T-helper 2 cell treated with Interferon-gamma antibody and Interleukin-4, amounts not matched to agents 5 μg/mL and 100 μg/mL, for 36 hours (primary cell): ENCODE data around the gene DDOST.
A peak's percentile ranks its signal among the peaks of the same experiment; 100 is the strongest.

Experiments used
- DNase-seq: peaks from one replicate; pipeline ENCODE4 v3.0.0; 2021; ENCODE audit warnings: low spot score
- H3K27ac Mint-ChIP-seq: one replicate; pipeline ENCODE4 v1.8.0; 2021; ENCODE audit warnings: mild to moderate bottlenecking, mixed read lengths
- H3K27me3 Mint-ChIP-seq: one replicate; pipeline ENCODE4 v1.8.0; 2021; ENCODE audit warnings: low read depth, mixed read lengths
- H3K36me3 Mint-ChIP-seq: one replicate; pipeline ENCODE4 v1.8.0; 2021; ENCODE audit warnings: low read depth, mixed read lengths
- H3K4me1 Mint-ChIP-seq: one replicate; pipeline ENCODE4 v1.8.0; 2021; ENCODE audit warnings: low read depth, mixed read lengths
- H3K4me3 Mint-ChIP-seq: one replicate; pipeline ENCODE4 v1.8.0; 2022; ENCODE audit warnings: mild to moderate bottlenecking, moderate library complexity, mixed read lengths
- H3K9me3 Mint-ChIP-seq: one replicate; pipeline ENCODE4 v1.8.0; 2021; ENCODE audit warnings: mixed read lengths

The DDOST gene

GRCh38 chr1:20699558-20699957 is 38.4 kb upstream of the DDOST start:
- no peaks in the 10 kb centered on the region for H3K36me3 Mint-ChIP-seq
- no peak overlapping the region for H3K4me3 Mint-ChIP-seq
- peaks cover 8% of the 10 kb centered on the region for H3K27me3 Mint-ChIP-seq
- H3K9me3 Mint-ChIP-seq: no peaks in the 10 kb centered on the region
- H3K27ac Mint-ChIP-seq: no peak overlapping the region
- peaks cover 7% of the 10 kb centered on the region for H3K4me1 Mint-ChIP-seq
- DNase-seq: no peak

GRCh38 chr1:20698195-20698910 is 37.2 kb upstream of the DDOST start:
- no peak overlapping the region for H3K27ac Mint-ChIP-seq
- no peak for DNase-seq
- H3K36me3 Mint-ChIP-seq: no peaks in the 10 kb centered on the region
- no peaks in the 10 kb centered on the region for H3K9me3 Mint-ChIP-seq
- peaks cover 7% of the 10 kb centered on the region for H3K4me1 Mint-ChIP-seq
- H3K4me3 Mint-ChIP-seq: no peak overlapping the region
- peaks cover 16% of the 10 kb centered on the region for H3K27me3 Mint-ChIP-seq

- Mint-ChIP-seq H3K27ac (no peak overlapping the region), H3K36me3 (no peaks in the 10 kb centered on the region), H3K27me3 (peaks cover 16% of the 10 kb centered on the region), H3K9me3 (no peaks in the 10 kb centered on the region), H3K4me1 (peaks cover 7% of the 10 kb centered on the region), H3K4me3 (no peak overlapping the region)
- no peak for DNase-seq
Measured at GRCh38 chr1:20697563-20697962, 36.4 kb upstream of the DDOST start.

GRCh38 chr1:20696397-20697333 is 35.5 kb upstream of the DDOST start:
- H3K27ac Mint-ChIP-seq: no peak overlapping the region
- H3K36me3 Mint-ChIP-seq: no peaks in the 10 kb centered on the region
- DNase-seq: peak; percentile 61
- peak overlapping the region; percentile 87 for H3K4me3 Mint-ChIP-seq
- H3K9me3 Mint-ChIP-seq: no peaks in the 10 kb centered on the region
- H3K4me1 Mint-ChIP-seq: peaks cover 7% of the 10 kb centered on the region
- peaks cover 20% of the 10 kb centered on the region for H3K27me3 Mint-ChIP-seq

GRCh38 chr1:20695515-20695914 is 34.3 kb upstream of the DDOST start:
- Mint-ChIP-seq H3K36me3 (no peaks in the 10 kb centered on the region), H3K27me3 (peaks cover 20% of the 10 kb centered on the region), H3K4me1 (peaks cover 7% of the 10 kb centered on the region), H3K9me3 (no peaks in the 10 kb centered on the region), H3K27ac (no peak overlapping the region), H3K4me3 (no peak overlapping the region)
- DNase-seq: no peak

- Mint-ChIP-seq H3K4me3 (no peak overlapping the region), H3K4me1 (peaks cover 7% of the 10 kb centered on the region), H3K27me3 (peaks cover 20% of the 10 kb centered on the region), H3K9me3 (no peaks in the 10 kb centered on the region), H3K27ac (no peak overlapping the region), H3K36me3 (no peaks in the 10 kb centered on the region)
- DNase-seq: no peak
Measured at GRCh38 chr1:20693623-20694022, 32.5 kb upstream of the DDOST start.

- Mint-ChIP-seq H3K9me3 (no peaks in the 10 kb centered on the region), H3K4me1 (peaks cover 5% of the 10 kb centered on the region), H3K27me3 (peaks cover 23% of the 10 kb centered on the region), H3K36me3 (no peaks in the 10 kb centered on the region), H3K27ac (peak overlapping the region; percentile 4), H3K4me3 (no peak overlapping the region)
- DNase-seq: no peak
Measured at GRCh38 chr1:20691872-20692271, 30.7 kb upstream of the DDOST start.

GRCh38 chr1:20689645-20690056 is 28.5 kb upstream of the DDOST start:
- Mint-ChIP-seq H3K9me3 (no peaks in the 10 kb centered on the region), H3K27me3 (peaks cover 22% of the 10 kb centered on the region), H3K36me3 (no peaks in the 10 kb centered on the region), H3K4me3 (no peak overlapping the region), H3K4me1 (no peaks in the 10 kb centered on the region), H3K27ac (no peak overlapping the region)
- DNase-seq: no peak

- H3K9me3 Mint-ChIP-seq: no peaks in the 10 kb centered on the region
- H3K36me3 Mint-ChIP-seq: no peaks in the 10 kb centered on the region
- H3K27ac Mint-ChIP-seq: no peak overlapping the region
- peaks cover 25% of the 10 kb centered on the region for H3K27me3 Mint-ChIP-seq
- peaks cover 4% of the 10 kb centered on the region for H3K4me1 Mint-ChIP-seq
- no peak overlapping the region for H3K4me3 Mint-ChIP-seq
- DNase-seq: no peak
Measured at GRCh38 chr1:20686883-20687725, 25.9 kb upstream of the DDOST start.

GRCh38 chr1:20685741-20686140 is 24.6 kb upstream of the DDOST start:
- Mint-ChIP-seq H3K4me1 (peaks cover 4% of the 10 kb centered on the region), H3K4me3 (no peak overlapping the region), H3K36me3 (no peaks in the 10 kb centered on the region), H3K27ac (no peak overlapping the region), H3K27me3 (peaks cover 29% of the 10 kb centered on the region), H3K9me3 (no peaks in the 10 kb centered on the region)
- DNase-seq: no peak

GRCh38 chr1:20685099-20685662 is 24.0 kb upstream of the DDOST start:
- peaks cover 33% of the 10 kb centered on the region for H3K27me3 Mint-ChIP-seq
- H3K27ac Mint-ChIP-seq: no peak overlapping the region
- no peaks in the 10 kb centered on the region for H3K36me3 Mint-ChIP-seq
- H3K9me3 Mint-ChIP-seq: no peaks in the 10 kb centered on the region
- DNase-seq: no peak
- peaks cover 4% of the 10 kb centered on the region for H3K4me1 Mint-ChIP-seq
- no peak overlapping the region for H3K4me3 Mint-ChIP-seq

GRCh38 chr1:20684651-20685050 is 23.5 kb upstream of the DDOST start:
- H3K27me3 Mint-ChIP-seq: peaks cover 38% of the 10 kb centered on the region
- H3K36me3 Mint-ChIP-seq: no peaks in the 10 kb centered on the region
- H3K9me3 Mint-ChIP-seq: no peaks in the 10 kb centered on the region
- no peak overlapping the region for H3K4me3 Mint-ChIP-seq
- no peak for DNase-seq
- peaks cover 4% of the 10 kb centered on the region for H3K4me1 Mint-ChIP-seq
- H3K27ac Mint-ChIP-seq: no peak overlapping the region

- Mint-ChIP-seq H3K27ac (no peak overlapping the region), H3K9me3 (no peaks in the 10 kb centered on the region)
Measured at GRCh38 chr1:20684050-20684620, 23.0 kb upstream of the DDOST start.

More at GRCh38 chr1:20684050-20684620, 23.0 kb upstream of the DDOST start:
- peaks cover 42% of the 10 kb centered on the region for H3K27me3 Mint-ChIP-seq
- no peak overlapping the region for H3K4me3 Mint-ChIP-seq
- H3K4me1 Mint-ChIP-seq: peaks cover 4% of the 10 kb centered on the region
- no peaks in the 10 kb centered on the region for H3K36me3 Mint-ChIP-seq
- DNase-seq: no peak
